Amniotic epithelial cell (primary cell): ENCODE results near the gene SFXN5.
A peak's percentile ranks its signal among the peaks of the same experiment; 100 is the strongest.
"Not testable (repeated sequence)": the region's sequence is repeated elsewhere in the genome, so short reads cannot be mapped to it uniquely, and the experiment has no call there.

Experiments
- DNase-seq: peaks from one replicate; pipeline ENCODE4 v3.0.0-alpha.2; 2010; ENCODE audit warnings: low read depth

The SFXN5 gene

GRCh38 chr2:73100956-73101355 is 29.4 kb upstream of the SFXN5 start:
- DNase-seq: no peak

DNA sequence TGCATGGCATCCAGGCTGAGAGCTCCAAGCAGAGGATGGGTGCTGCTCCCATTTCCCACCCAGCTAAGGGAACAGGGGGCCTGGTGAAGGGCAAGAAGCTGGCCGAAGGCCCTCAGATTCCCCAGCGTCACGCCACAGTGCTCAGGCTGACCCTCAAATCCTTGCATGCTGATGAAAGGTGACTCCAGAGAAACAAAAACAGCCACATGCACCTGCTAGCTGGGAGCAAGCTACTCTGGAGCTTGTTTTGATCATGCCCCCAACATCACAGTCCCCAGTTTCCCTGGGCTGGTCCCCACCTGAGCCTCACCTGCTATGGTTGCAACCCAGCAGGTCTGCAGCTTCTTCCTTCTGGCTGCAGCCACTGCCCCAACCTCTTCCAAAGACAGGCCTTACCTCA is 28.0 kb upstream of the SFXN5 start:
- no peak for DNase-seq

GRCh38 chr2:73095910-73096309 is 24.4 kb upstream of the SFXN5 start:
- DNase-seq: no peak

- not testable (repeated sequence) for DNase-seq
Observed at GRCh38 chr2:73093601-73094218, 22.2 kb upstream of the SFXN5 start.

DNA sequence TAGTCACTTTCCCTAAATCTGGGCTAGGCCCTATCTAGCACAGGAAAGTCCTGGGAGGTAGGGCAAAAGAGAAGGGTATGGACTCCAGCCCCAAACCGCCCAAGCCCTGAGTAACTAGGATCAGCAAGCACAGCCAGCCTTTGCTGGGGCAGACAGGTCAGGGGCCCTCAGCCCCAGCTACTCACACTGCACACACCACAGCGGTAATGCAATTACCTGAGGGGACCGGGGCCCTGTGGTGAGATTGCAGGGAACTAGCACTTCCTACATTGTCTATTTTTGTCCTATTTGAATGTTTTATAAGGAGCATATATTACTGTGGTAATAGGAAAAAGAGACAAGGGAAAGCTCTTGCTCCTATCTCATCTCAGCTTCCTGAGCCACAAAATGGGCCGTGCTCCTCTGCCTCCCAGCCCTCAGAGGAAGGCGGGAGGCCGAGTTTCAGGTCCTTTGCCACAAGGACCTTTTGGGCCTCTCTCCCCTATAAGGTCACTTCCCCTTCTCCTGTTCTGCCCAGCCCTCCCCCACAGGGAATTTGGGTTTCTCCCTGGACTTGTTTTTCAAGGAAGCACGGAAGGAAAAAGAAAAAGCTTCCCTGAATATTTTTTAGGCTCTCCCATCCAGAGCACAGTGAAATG is 20.8 kb upstream of the SFXN5 start:
- DNase-seq: no peak

GRCh38 chr2:73091696-73092095 is 20.2 kb upstream of the SFXN5 start:
- DNase-seq: no peak

DNA sequence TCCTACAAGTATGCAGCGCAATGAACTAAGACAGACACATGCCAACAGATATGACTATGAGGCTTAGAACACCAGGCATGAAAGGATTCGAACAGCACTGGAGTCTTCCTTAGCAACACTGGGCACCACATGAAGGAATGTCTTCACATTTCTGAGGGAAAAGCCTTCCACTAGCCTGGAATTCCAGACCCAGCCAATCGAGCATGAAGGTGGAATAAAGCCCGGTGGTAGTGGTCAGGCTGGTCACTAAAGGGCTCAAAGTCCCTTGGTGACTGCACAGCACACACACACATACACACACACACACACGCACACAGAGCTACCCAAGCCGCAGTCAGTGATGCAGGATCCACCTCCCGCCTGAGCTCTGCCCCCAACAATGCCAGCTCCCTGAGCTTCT is 19.7 kb upstream of the SFXN5 start:
- DNase-seq: peak; percentile 81

- DNase-seq: peak; percentile 99
Observed at GRCh38 chr2:73089270-73090030, 17.9 kb upstream of the SFXN5 start.

GRCh38 chr2:73088703-73089102 is 17.2 kb upstream of the SFXN5 start:
- no peak for DNase-seq

GRCh38 chr2:73088211-73088610 is 16.7 kb upstream of the SFXN5 start:
- DNase-seq: no peak

- DNase-seq: no peak
Observed at GRCh38 chr2:73087311-73087710, 15.8 kb upstream of the SFXN5 start.

DNA sequence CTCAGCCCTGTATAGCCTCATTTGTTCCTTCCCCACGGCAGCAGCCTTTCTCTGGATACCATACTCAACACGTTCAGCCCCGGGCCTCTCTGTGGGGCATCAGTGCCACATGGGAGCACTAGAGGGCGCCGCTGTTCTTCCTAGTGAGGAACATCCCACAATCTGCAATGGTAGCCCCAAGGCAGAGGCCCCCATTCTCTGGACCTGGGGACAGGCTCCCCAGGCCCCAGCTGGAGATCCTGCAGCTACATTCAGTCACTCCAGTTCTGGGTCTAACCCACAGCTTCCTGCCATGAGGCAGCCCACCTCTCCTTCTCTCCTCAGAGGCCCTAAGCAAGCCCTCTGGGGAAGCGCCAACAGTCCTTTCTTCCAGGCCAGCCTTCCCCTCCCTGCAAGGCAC is 14.2 kb upstream of the SFXN5 start:
- peak; percentile 56 for DNase-seq

DNA sequence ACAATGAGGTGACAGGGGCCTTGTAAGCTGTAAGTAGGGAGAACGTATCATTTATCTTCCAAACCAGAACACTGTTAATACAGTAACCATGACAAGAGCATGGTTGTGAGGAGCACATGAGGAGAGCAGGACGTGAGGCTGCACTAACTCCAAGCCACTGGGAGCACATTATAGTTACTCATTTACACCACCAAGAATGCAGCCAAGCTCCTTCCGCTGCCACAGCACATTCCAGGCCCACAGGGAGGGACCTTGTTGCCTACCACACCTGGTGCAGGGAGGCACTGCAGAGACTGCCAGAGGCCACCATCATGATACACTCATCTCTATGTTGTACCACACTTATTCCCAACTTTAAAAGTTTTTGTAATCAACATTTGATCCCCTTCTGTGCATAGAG is 13.5 kb upstream of the SFXN5 start:
- DNase-seq: no peak

DNA sequence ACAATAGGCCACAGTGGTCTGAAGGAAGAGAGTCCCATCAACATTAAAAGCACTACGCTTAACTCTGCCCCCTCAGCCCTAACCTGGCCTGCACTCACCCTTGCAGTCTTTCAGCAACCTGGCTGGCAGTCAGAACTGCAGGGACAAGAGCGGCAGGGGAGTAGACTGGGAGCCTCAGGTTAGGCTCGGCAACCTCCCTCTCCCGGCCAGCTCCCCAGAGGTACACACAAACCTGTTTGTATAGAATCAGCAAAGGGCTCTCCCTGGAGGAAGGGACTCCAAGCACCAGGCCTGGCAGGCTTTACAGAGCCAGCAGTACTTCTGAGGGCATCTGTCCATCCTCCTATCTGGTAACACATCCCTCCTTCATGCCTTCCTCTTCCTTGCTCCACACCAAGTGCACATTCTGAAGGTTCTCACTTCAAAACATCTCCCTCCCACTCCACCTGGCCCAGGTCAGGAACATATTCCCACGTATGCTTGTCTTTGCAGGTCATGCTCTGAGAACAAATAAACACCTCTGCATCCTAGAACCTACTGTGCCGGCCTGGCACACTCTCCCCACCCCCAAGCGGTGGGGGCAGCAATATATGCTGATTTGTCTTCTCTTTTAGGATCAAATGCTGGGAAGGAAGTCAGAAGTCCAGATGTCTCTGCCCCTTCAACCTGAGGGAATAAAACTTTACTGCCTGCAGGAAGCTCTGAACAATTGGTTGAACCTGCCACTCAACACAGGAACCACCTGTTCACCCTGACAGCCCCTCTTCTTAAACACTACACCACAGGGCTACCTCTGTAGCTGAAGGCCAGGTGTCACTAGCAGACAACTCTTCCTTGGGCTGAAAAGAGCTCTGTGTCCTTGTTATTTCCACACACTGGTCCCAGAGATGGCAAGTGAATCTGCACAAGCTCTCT is 12.6 kb upstream of the SFXN5 start:
- no peak for DNase-seq

DNA sequence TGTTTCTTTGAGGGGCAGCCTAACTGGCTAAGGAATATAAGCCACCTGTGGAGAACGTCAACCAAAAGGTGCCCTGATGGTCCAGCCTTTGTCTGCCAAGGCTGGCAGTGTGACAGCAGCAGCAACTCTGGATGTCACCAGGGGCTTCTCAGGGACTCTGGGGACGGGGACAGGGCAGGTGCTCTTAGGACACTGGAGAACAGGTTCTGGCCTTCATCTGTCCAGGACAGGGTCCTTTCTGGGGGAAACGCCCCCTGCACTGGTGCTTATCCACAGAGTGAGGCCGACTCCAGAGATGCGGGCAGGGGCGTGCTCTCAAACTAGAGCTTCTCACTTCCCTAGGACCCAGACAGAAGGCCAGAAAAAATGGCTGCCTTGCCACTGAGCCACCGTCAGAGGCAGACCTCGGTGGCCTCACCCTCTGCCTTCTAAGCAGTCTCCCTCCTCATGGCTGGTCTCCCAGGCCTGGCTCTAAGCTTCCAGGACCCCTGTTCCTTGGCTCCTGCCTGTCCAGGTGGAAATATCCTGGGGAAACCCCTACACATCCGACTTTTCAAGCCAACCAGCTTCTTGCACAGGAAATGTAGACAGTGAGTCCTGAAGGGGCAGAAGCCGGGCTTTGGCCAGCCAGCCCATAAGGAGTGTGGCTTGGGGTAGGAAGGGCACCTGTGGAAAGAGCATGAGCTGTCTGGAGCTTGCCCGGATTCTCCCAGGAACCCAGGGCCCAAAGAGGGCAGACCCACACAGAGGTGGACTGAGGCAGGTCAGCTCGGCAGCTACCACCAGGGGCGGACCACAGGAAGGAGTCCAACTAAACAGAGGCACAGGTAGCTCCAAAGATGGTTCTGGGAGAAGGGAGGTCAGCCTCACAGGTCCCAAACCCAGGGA is 11.3 kb upstream of the SFXN5 start:
- DNase-seq: no peak

DNA sequence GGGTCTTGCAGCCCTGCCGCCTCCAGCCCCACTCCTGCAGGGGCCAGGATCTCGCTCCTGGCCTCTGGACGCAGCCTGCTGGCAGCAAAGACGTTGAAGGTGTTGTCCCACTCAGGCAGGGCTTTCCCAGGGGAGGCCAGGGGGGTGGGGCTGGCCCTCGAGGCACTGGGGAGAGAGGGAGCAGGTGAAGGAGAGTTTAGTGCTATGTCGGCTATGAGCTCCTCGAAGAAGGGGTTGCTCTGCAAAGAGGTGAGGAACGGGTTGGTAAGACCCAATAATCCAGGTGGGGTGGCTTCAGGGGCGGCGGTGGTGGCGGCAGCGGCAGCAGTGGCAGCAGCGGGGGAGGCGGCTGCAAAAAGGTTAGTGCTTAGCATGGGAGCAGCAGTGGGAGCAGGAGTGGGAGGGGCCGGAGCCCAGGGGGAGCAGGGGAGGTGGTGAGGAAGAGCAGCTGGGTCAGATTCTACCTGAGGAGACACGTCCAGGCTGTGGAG is 9.7 kb upstream of the SFXN5 start:
- DNase-seq: no peak

GRCh38 chr2:73080321-73081131 is 9.0 kb upstream of the SFXN5 start:
- peak; percentile 68 for DNase-seq

DNA sequence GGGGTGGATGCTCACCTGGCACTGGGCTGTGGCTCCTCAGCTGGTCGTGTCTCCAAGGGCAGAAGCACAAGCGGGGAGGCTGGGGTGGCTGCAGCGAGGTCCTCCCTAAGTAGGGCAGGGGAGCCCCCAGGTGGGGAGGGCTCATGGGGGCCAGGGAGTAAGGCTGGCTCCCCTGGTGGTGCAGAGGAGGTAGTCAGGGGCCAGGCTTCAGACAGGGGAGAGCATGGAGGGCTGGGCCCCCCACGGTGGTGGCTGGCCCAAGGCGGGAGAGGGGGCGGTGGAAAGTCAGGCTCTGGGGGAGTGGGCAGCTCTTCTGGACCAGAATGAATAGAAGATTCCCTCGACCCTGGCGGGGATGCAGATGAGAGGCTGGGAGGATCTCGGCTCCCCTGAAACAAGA is 8.1 kb upstream of the SFXN5 start:
- DNase-seq: no peak

DNA sequence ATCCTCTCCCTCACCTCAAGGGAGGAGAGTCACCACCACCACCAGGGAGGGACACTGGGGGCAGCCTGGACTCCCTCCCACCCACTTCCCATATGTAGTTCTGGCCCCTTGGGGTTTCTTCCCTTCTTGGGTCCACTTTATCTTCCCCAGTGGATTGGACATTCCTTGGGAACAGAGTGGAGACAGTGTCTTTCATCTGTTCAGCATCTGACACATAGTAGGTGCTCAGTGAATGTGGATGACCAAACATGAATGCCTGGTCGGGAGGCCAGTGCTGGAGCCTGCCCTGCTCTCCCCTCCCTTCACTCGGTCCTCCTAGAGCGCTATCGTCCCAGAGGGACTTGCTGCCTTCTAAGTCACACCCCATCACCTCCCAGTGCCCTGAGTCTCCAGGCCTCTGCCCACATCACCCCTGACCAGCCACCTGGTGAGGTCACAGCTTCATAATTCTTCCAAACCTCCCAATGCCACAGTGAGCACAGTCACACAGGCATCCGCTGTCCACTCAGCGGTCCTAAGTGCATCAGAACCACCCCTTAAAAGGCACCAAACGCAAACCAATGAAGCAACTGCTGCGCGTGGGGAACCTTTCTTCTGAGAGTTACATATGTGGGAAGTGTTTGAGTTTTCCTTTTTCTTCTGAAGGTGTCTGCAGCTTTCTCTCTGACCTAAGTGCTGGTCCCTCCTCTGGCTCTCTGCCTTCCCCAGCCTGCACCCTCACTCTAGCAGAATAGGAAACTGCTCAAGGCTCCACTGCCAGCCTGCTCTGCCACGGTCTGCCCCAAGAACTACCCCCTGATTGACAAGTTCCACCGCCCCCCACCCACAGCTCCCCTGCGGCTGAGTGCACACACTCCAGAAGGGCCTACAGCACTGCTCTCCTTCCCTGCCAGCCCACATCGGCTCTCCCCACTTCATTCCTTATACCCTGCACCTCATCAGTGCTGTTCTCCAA is 7.2 kb upstream of the SFXN5 start:
- no peak for DNase-seq
